ENCODE results near the gene MCOLN2. TPM values are rescaled to one million over a fixed set of nuclear protein-coding genes. Genes with fewer than 3 reads are reported as not detected.

Gene MCOLN2
- total RNA-seq, 1 donor from 2014 or later: not detected

GRCh38 chr1:84998642-84999280 is 1.8 kb upstream of the MCOLN2 start:
- Mint-ChIP-seq H3K27ac (ENCODE audit: unreplicated experiment) (no peak overlapping the region), H3K4me3 (ENCODE audit: unreplicated experiment) (peak overlapping the region; percentile 71), H3K27me3 (ENCODE audit: unreplicated experiment) (peaks cover 85% of the 10 kb centered on the region), H3K9me3 (ENCODE audit: unreplicated experiment) (peaks cover 7% of the 10 kb centered on the region), H3K36me3 (ENCODE audit: unreplicated experiment) (no peaks in the 10 kb centered on the region), H3K4me1 (ENCODE audit: unreplicated experiment) (peaks cover 13% of the 10 kb centered on the region)
- no peak for DNase-seq (ENCODE audit: extremely low spot score, unreplicated experiment)
- no peak for TF ChIP-seq CTCF (IDR thresholded peaks at IDR 0.05)

- no peak overlapping the region for H3K27ac Mint-ChIP-seq (ENCODE audit: unreplicated experiment)
- peaks cover 7% of the 10 kb centered on the region for H3K9me3 Mint-ChIP-seq (ENCODE audit: unreplicated experiment)
- peaks cover 13% of the 10 kb centered on the region for H3K4me1 Mint-ChIP-seq (ENCODE audit: unreplicated experiment)
- no peak for DNase-seq (ENCODE audit: extremely low spot score, unreplicated experiment)
- H3K36me3 Mint-ChIP-seq (ENCODE audit: unreplicated experiment): no peaks in the 10 kb centered on the region
- H3K4me3 Mint-ChIP-seq (ENCODE audit: unreplicated experiment): peak overlapping the region; percentile 71
- TF ChIP-seq CTCF (IDR thresholded peaks at IDR 0.05): no peak
- peaks cover 82% of the 10 kb centered on the region for H3K27me3 Mint-ChIP-seq (ENCODE audit: unreplicated experiment)
Observed at GRCh38 chr1:84997667-84998600, 1.0 kb upstream of the MCOLN2 start.

GRCh38 chr1:84995484-84996334 is 1.2 kb downstream of the MCOLN2 start:
- DNase-seq (ENCODE audit: extremely low spot score, unreplicated experiment): no peak
- no peak overlapping the region for H3K4me3 Mint-ChIP-seq (ENCODE audit: unreplicated experiment)
- TF ChIP-seq CTCF (IDR thresholded peaks at IDR 0.05): no peak
- H3K4me1 Mint-ChIP-seq (ENCODE audit: unreplicated experiment): peaks cover 13% of the 10 kb centered on the region
- no peaks in the 10 kb centered on the region for H3K36me3 Mint-ChIP-seq (ENCODE audit: unreplicated experiment)
- no peak overlapping the region for H3K27ac Mint-ChIP-seq (ENCODE audit: unreplicated experiment)
- peaks cover 7% of the 10 kb centered on the region for H3K9me3 Mint-ChIP-seq (ENCODE audit: unreplicated experiment)
- peaks cover 83% of the 10 kb centered on the region for H3K27me3 Mint-ChIP-seq (ENCODE audit: unreplicated experiment)

GRCh38 chr1:84991097-84991920 is 5.6 kb downstream of the MCOLN2 start:
- no peak for DNase-seq (ENCODE audit: extremely low spot score, unreplicated experiment)
- Mint-ChIP-seq H3K27ac (ENCODE audit: unreplicated experiment) (no peak overlapping the region), H3K4me3 (ENCODE audit: unreplicated experiment) (no peak overlapping the region), H3K27me3 (ENCODE audit: unreplicated experiment) (peaks cover 66% of the 10 kb centered on the region), H3K9me3 (ENCODE audit: unreplicated experiment) (peaks cover 7% of the 10 kb centered on the region), H3K36me3 (ENCODE audit: unreplicated experiment) (no peaks in the 10 kb centered on the region), H3K4me1 (ENCODE audit: unreplicated experiment) (no peaks in the 10 kb centered on the region)
- TF ChIP-seq CTCF (IDR thresholded peaks at IDR 0.05): no peak
